Spleen (tissue), 7 donors: ENCODE results near the gene GREB1.

Experiments
- POLR2A ChIP-seq, 3 donors: fragments of 450-650 bp; IDR thresholded peaks; one replicate each; pipeline ENCODE4 v1.5.1; 2017; ENCODE audit warnings: antibody characterized with exemption in 3 of 3, mild to moderate bottlenecking in 1 of 3
- TF ChIP-seq, protein P1 (sequence below), 11 experiments: fragments of 200-600 bp in 7 of 11; fragments of 450-650 bp in 4 of 11; sonication (generic) in 4 of 11; IDR thresholded peaks in 8 of 11; conservative IDR thresholded peaks in 3 of 11; 1 replicate in 7 of 11; 2 replicates in 4 of 11; pipeline versions ENCODE4 v1.4.0 to v1.8.0; 2016 to 2021; ENCODE audit warnings: antibody characterized with exemption in 11 of 11, inconsistent platforms in 4 of 11, mild to moderate bottlenecking in 1 of 11
- donor health status: DM: no; HTN: no; CAD: no; lungs with moderate emphysema.
- donor health status: DM: no; HTN: no; CAD: no.
- donor health status: DM: no; HTN: no; CAD: no.

- TF ChIP-seq, protein P1, sequence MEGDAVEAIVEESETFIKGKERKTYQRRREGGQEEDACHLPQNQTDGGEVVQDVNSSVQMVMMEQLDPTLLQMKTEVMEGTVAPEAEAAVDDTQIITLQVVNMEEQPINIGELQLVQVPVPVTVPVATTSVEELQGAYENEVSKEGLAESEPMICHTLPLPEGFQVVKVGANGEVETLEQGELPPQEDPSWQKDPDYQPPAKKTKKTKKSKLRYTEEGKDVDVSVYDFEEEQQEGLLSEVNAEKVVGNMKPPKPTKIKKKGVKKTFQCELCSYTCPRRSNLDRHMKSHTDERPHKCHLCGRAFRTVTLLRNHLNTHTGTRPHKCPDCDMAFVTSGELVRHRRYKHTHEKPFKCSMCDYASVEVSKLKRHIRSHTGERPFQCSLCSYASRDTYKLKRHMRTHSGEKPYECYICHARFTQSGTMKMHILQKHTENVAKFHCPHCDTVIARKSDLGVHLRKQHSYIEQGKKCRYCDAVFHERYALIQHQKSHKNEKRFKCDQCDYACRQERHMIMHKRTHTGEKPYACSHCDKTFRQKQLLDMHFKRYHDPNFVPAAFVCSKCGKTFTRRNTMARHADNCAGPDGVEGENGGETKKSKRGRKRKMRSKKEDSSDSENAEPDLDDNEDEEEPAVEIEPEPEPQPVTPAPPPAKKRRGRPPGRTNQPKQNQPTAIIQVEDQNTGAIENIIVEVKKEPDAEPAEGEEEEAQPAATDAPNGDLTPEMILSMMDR (IDR thresholded peaks at IDR 0.05 in 8 of 11, conservative IDR thresholded peaks at IDR 0.05 in 3 of 11) = no peak
- no peak for TF ChIP-seq POLR2A (IDR thresholded peaks at IDR 0.05)
Measured at GRCh38 chr2:11677136-11678055, 143.6 kb downstream of the GREB1 start.
